WTC11 (cell line): ENCODE data around the gene MYL3. TPM values are rescaled to one million over a fixed set of nuclear protein-coding genes. Genes with fewer than 3 reads are reported as not detected.

Source experiments
- ATAC-seq: fragments of 200-7000 bp; cut with Tn5 transposase; 2 replicates; pipeline ENCODE4 v1.10.0; 2021; ENCODE audit warnings: mild to moderate bottlenecking, moderate library complexity
- CTCF ChIA-PET: fragments of 300-600 bp; sonication (Branson Sonifier 250); formaldehyde crosslinking; loops from one replicate; lab custom pipeline; 2021; ENCODE audit warnings: antibody characterized with exemption; lab: Charles Lee
- POLR2A ChIA-PET: fragments of 350-600 bp; sonication (Branson Sonifier 250); formaldehyde crosslinking; loops from one replicate; lab custom pipeline; 2021; ENCODE audit warnings: antibody characterized with exemption; lab: Charles Lee
- DNase-seq: peaks from one replicate; pipeline ENCODE4 v3.0.0; 2021; ENCODE audit warnings: low spot score
- H3K27ac Mint-ChIP-seq: 2 replicates; pipeline ENCODE4 v1.8.0; 2021; ENCODE audit warnings: mixed read lengths
- H3K27me3 Mint-ChIP-seq: 2 replicates; pipeline ENCODE4 v1.8.0; 2021; ENCODE audit warnings: low read depth, mild to moderate bottlenecking, moderate library complexity, mixed read lengths
- H3K36me3 Mint-ChIP-seq: 2 replicates; pipeline ENCODE4 v1.8.0; 2021; ENCODE audit warnings: mixed read lengths
- H3K4me1 Mint-ChIP-seq: 2 replicates; pipeline ENCODE4 v1.8.0; 2022; ENCODE audit warnings: mixed read lengths
- H3K4me3 Mint-ChIP-seq: 2 replicates; pipeline ENCODE4 v1.8.0; 2021; ENCODE audit warnings: mild to moderate bottlenecking, moderate library complexity, mixed read lengths
- H3K9me3 Mint-ChIP-seq: 2 replicates; pipeline ENCODE4 v1.8.0; 2021; ENCODE audit warnings: mixed read lengths
- AR ChIP-seq: fragments of 250-450 bp; sonication (Bioruptor Pico); IDR thresholded peaks from 2 replicates; pipeline ENCODE4 v1.9.0; 2021; ENCODE audit warnings: mild to moderate bottlenecking
- CREM ChIP-seq: sonication (generic); formaldehyde crosslinking; IDR thresholded peaks from 2 replicates; pipeline ENCODE4 v1.8.1; 2022; ENCODE audit warnings: mild to moderate bottlenecking, missing genetic modification reagents, moderate library complexity
- HMGA2 ChIP-seq: fragments of 250-450 bp; sonication (Bioruptor Pico); IDR thresholded peaks from 2 replicates; pipeline ENCODE4 v1.4.0; 2021; ENCODE audit warnings: mild to moderate bottlenecking, moderate library complexity
- HMGXB4 ChIP-seq: sonication (generic); formaldehyde crosslinking; IDR thresholded peaks from 2 replicates; pipeline ENCODE4 v1.8.1; 2023; ENCODE audit warnings: mild to moderate bottlenecking, moderate library complexity, missing genetic modification reagents
- IRF1 ChIP-seq: sonication (generic); formaldehyde crosslinking; IDR thresholded peaks from 2 replicates; pipeline ENCODE4 v1.8.0; 2023; ENCODE audit warnings: missing genetic modification reagents
- JUN ChIP-seq: sonication (generic); formaldehyde crosslinking; IDR thresholded peaks from 2 replicates; pipeline ENCODE4 v1.8.0; 2023; ENCODE audit warnings: mild to moderate bottlenecking, missing genetic modification reagents
- KAT7 ChIP-seq: sonication (generic); formaldehyde crosslinking; IDR thresholded peaks from 2 replicates; pipeline ENCODE4 v1.8.1; 2023; ENCODE audit warnings: missing genetic modification reagents, mild to moderate bottlenecking, borderline replicate concordance
- MAX ChIP-seq: sonication (generic); formaldehyde crosslinking; IDR thresholded peaks from 2 replicates; pipeline ENCODE4 v1.8.0; 2022; ENCODE audit warnings: mild to moderate bottlenecking, missing genetic modification reagents
- MYBL2 ChIP-seq: sonication (generic); formaldehyde crosslinking; IDR thresholded peaks from 2 replicates; pipeline ENCODE4 v1.8.1; 2023; ENCODE audit warnings: mild to moderate bottlenecking, moderate library complexity, missing genetic modification reagents
- PREB ChIP-seq: sonication (generic); formaldehyde crosslinking; IDR thresholded peaks from 2 replicates; pipeline ENCODE4 v1.8.1; 2022; ENCODE audit warnings: mild to moderate bottlenecking, missing genetic modification reagents, moderate library complexity, borderline replicate concordance
- PRRX2 ChIP-seq: fragments of 250-450 bp; sonication (Bioruptor Pico); IDR thresholded peaks from 2 replicates; pipeline ENCODE4 v1.8.0; 2021; ENCODE audit warnings: mild to moderate bottlenecking
- SOX15 ChIP-seq: fragments of 250-450 bp; sonication (Bioruptor Pico); IDR thresholded peaks from 2 replicates; pipeline ENCODE4 v1.9.0; 2021; ENCODE audit warnings: mild to moderate bottlenecking
- SP1 ChIP-seq: sonication (generic); formaldehyde crosslinking; conservative IDR thresholded peaks from 2 replicates; pipeline ENCODE4 v1.8.1; 2022; ENCODE audit warnings: missing genetic modification reagents
- TP53 ChIP-seq: sonication (generic); formaldehyde crosslinking; IDR thresholded peaks from 2 replicates; pipeline ENCODE4 v1.8.1; 2023; ENCODE audit warnings: mild to moderate bottlenecking, missing genetic modification reagents
- USF2 ChIP-seq: sonication (generic); formaldehyde crosslinking; IDR thresholded peaks from 2 replicates; pipeline ENCODE4 v1.8.1; 2023; ENCODE audit warnings: mild to moderate bottlenecking, missing genetic modification reagents, moderate library complexity
- ZNF263 ChIP-seq: sonication (generic); formaldehyde crosslinking; IDR thresholded peaks from 2 replicates; pipeline ENCODE4 v1.8.1; 2022; ENCODE audit warnings: low read depth, mild to moderate bottlenecking, moderate library complexity, missing genetic modification reagents
- ZNF396 ChIP-seq: fragments of 250-450 bp; sonication (Bioruptor Pico); IDR thresholded peaks from 2 replicates; pipeline ENCODE4 v1.8.0; 2021; ENCODE audit warnings: mild to moderate bottlenecking, moderate library complexity, borderline replicate concordance
- ZNF532 ChIP-seq: fragments of 250-450 bp; sonication (Bioruptor Pico); IDR thresholded peaks from 2 replicates; pipeline ENCODE4 v1.9.0; 2021; ENCODE audit warnings: mild to moderate bottlenecking, borderline replicate concordance
- ZSCAN18 ChIP-seq: fragments of 250-450 bp; sonication (Bioruptor Pico); IDR thresholded peaks from 2 replicates; pipeline ENCODE4 v2.1.2; 2022; ENCODE audit warnings: mild to moderate bottlenecking, moderate library complexity
- total RNA-seq: library from RNA; stranded (reverse); gene quantifications from 3 replicates; pipeline ENCODE4 v1.2.3, GENCODE V29; 2021

Gene MYL3
- total RNA-seq, 1 experiment from 2014 or later = 0.31 TPM

GRCh38 chr3:46908294-46908985 lies 45.2 kb upstream of the MYL3 start (continued):
- TF ChIP-seq ZSCAN18 (CRISPR knock-in tag) = no peak

GRCh38 chr3:46907960-46908293 lies 44.7 kb upstream of the MYL3 start:
- TF ChIP-seq ZNF396 (CRISPR knock-in tag) (no peak), IRF1 (CRISPR knock-in tag) (no peak), SP1 (CRISPR knock-in tag) (no peak), KAT7 (no peak), HMGA2 (CRISPR knock-in tag) (no peak), MYBL2 (CRISPR knock-in tag) (no peak), USF2 (CRISPR knock-in tag) (no peak)
- Mint-ChIP-seq H3K36me3 (no peaks in the 10 kb centered on the region), H3K4me3 (no peak overlapping the region), H3K27me3 (no peaks in the 10 kb centered on the region), H3K9me3 (no peaks in the 10 kb centered on the region), H3K27ac (no peak overlapping the region), H3K4me1 (no peaks in the 10 kb centered on the region)
- ChIA-PET CTCF (no interaction called here), POLR2A (no interaction called here)
- DNase-seq = no peak
- no peak for ATAC-seq

- ChIA-PET POLR2A (no interaction called here), CTCF (no interaction called here)
- no peak overlapping the region for H3K27ac Mint-ChIP-seq
- ATAC-seq (no peak), DNase-seq (no peak)
- H3K4me3 Mint-ChIP-seq = no peak overlapping the region
- no peak for TF ChIP-seq PREB (CRISPR knock-in tag)
- no peak for TF ChIP-seq MAX
- TF ChIP-seq HMGXB4 (CRISPR knock-in tag) = no peak
- no peak for TF ChIP-seq ZNF532
- no peak for TF ChIP-seq JUN (CRISPR knock-in tag)
- no peak for TF ChIP-seq TP53 (CRISPR knock-in tag)
- no peak for TF ChIP-seq SOX15 (CRISPR knock-in tag)
- TF ChIP-seq PRRX2 = no peak
- no peak for TF ChIP-seq CREM (CRISPR knock-in tag)
- no peak for TF ChIP-seq AR (CRISPR knock-in tag)
- TF ChIP-seq ZNF263 (CRISPR knock-in tag) = no peak
- H3K27me3 Mint-ChIP-seq = no peaks in the 10 kb centered on the region
- H3K36me3 Mint-ChIP-seq = no peaks in the 10 kb centered on the region
- no peaks in the 10 kb centered on the region for H3K9me3 Mint-ChIP-seq
- H3K4me1 Mint-ChIP-seq = no peaks in the 10 kb centered on the region
Observed at GRCh38 chr3:46907271-46907670, 44.0 kb upstream of the MYL3 start.
